Karpas-422 (cell line): Measurements from ENCODE around the gene PIWIL4. TPM values are rescaled to one million over a fixed set of nuclear protein-coding genes. Genes with fewer than 3 reads are reported as not detected.

Experiments used
- DNase-seq: peaks from one replicate; pipeline ENCODE4 v3.0.0-alpha.2; 2015
- H2AFZ ChIP-seq: fragments of 200-600 bp; sonication (generic); 2 replicates; pipeline ENCODE4 v1.6.1; 2014; ENCODE audit warnings: antibody characterized with exemption, low read length, mixed read lengths
- H3K27ac ChIP-seq: fragments of 200-600 bp; sonication (generic); 2 replicates; pipeline ENCODE4 v1.5.1; 2014; ENCODE audit warnings: mild to moderate bottlenecking, low read length, moderate library complexity
- H3K27me3 ChIP-seq: fragments of 200-600 bp; sonication (generic); 2 replicates; pipeline ENCODE4 v1.6.1; 2014; ENCODE audit warnings: low read length, mixed read lengths
- H3K36me3 ChIP-seq: fragments of 200-600 bp; sonication (generic); 2 replicates; pipeline ENCODE4 v1.6.1; 2014; ENCODE audit warnings: low read length, mixed read lengths; ENCODE audit not compliant: insufficient read depth
- H3K4me1 ChIP-seq: fragments of 200-600 bp; sonication (generic); 2 replicates; pipeline ENCODE4 v1.6.1; 2014; ENCODE audit warnings: mild to moderate bottlenecking, low read length, mixed read lengths
- H3K4me2 ChIP-seq: fragments of 200-600 bp; sonication (generic); 2 replicates; pipeline ENCODE4 v1.6.1; 2014; ENCODE audit warnings: low read length, low read depth, mild to moderate bottlenecking; ENCODE audit not compliant: poor library complexity, severe bottlenecking
- H3K4me3 ChIP-seq: fragments of 200-600 bp; sonication (generic); 2 replicates; pipeline ENCODE4 v1.5.1; 2014; ENCODE audit warnings: mild to moderate bottlenecking, antibody characterized with exemption, low read length, mixed read lengths
- H3K79me2 ChIP-seq: fragments of 200-600 bp; sonication (generic); 2 replicates; pipeline ENCODE4 v1.6.1; 2014; ENCODE audit warnings: mild to moderate bottlenecking, low read length, mixed read lengths
- H3K9ac ChIP-seq: fragments of 200-600 bp; sonication (generic); 2 replicates; pipeline ENCODE4 v1.6.0; 2014; ENCODE audit warnings: low read length
- H3K9me2 ChIP-seq: fragments of 200-600 bp; sonication (generic), shearing (Covaris generic); replicated peaks from 2 replicates; pipeline ENCODE4 v1.6.0; 2014; ENCODE audit warnings: mild to moderate bottlenecking, low read length, moderate library complexity; ENCODE audit not compliant: insufficient read depth
- H3K9me3 ChIP-seq: fragments of 300-700, 200-600 bp; sonication (generic); 2 replicates; pipeline ENCODE4 v1.6.1; 2014; ENCODE audit warnings: low read length, mixed read lengths
- H4K20me1 ChIP-seq: fragments of 200-600 bp; sonication (generic); 2 replicates; pipeline ENCODE4 v1.6.1; 2014; ENCODE audit warnings: mild to moderate bottlenecking, antibody characterized with exemption, low read length, low read depth; ENCODE audit not compliant: insufficient read depth
- total RNA-seq: library from RNA; depleted of rRNA; stranded (reverse); fragments of >200 nt; shearing (Covaris generic); gene quantifications from 2 replicates; pipeline ENCODE4 v1.2.3, GENCODE V29; 2014; ENCODE audit warnings: low replicate concordance

PIWIL4 gene
- total RNA-seq, 1 experiment from 2014 or later: 0.30 TPM

DNA sequence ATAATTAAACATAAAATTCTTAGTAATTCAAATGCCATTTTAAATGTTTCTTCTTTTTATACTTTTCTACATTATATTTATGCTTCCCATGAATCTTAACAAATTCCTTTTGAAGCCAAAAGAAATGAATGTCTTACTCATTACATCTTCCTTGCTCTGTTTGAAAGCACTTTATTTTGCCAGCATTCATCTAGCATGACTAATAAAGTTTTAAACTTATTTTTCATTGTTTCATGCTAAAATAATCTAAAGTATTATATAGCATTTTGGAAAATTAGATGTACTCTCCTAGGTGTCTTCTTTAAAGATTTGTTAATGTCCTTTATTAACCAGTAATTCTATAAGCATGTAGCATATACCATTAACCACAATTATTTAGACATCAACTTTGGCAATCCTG lies 9.7 kb upstream of the PIWIL4 start:
- no peak overlapping the region for H2AFZ ChIP-seq
- no peaks in the 10 kb centered on the region for H3K9me3 ChIP-seq
- H3K4me3 ChIP-seq: no peak overlapping the region
- no peak overlapping the region for H3K4me2 ChIP-seq
- H3K27me3 ChIP-seq: no peaks in the 10 kb centered on the region
- no peaks in the 10 kb centered on the region for H3K4me1 ChIP-seq
- no peaks in the 10 kb centered on the region for H3K79me2 ChIP-seq
- no peak overlapping the region for H3K27ac ChIP-seq
- no peaks in the 10 kb centered on the region for H4K20me1 ChIP-seq
- no peaks in the 10 kb centered on the region for H3K36me3 ChIP-seq
- H3K9ac ChIP-seq: no peak overlapping the region
- no peak for DNase-seq
- H3K9me2 ChIP-seq: no peaks in the 10 kb centered on the region

- Histone ChIP-seq H4K20me1 (no peaks in the 10 kb centered on the region), H3K9me2 (no peaks in the 10 kb centered on the region), H3K79me2 (no peaks in the 10 kb centered on the region), H3K9me3 (no peaks in the 10 kb centered on the region), H3K4me2 (no peak overlapping the region), H3K27me3 (no peaks in the 10 kb centered on the region), H3K9ac (no peak overlapping the region), H3K27ac (no peak overlapping the region), H3K36me3 (no peaks in the 10 kb centered on the region), H2AFZ (no peak overlapping the region), H3K4me3 (no peak overlapping the region), H3K4me1 (no peaks in the 10 kb centered on the region)
- no peak for DNase-seq
Measured at GRCh38 chr11:94557992-94558391, 9.2 kb upstream of the PIWIL4 start.

DNA sequence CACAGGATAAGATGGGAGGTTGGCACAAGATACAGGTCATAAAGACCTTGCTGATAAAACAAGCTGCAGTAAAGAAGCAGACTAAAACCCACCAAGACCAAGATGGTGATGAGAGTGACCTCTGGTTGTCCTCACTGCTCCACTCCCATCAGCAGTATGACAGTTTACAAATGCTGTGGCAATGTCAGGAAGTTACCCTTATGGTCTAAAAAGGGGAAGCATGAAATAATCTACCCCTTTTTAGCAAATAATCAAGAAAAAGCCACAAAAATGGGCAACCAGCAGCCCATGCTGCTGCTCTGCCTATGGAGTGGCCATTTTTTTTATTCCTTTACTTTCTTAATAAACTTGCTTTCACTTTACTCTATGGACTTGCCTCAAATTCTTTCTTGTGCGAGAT lies 8.7 kb upstream of the PIWIL4 start:
- Histone ChIP-seq H3K36me3 (no peaks in the 10 kb centered on the region), H3K4me1 (no peaks in the 10 kb centered on the region), H3K9ac (no peak overlapping the region), H3K4me3 (no peak overlapping the region), H4K20me1 (no peaks in the 10 kb centered on the region), H3K27ac (no peak overlapping the region), H3K27me3 (no peaks in the 10 kb centered on the region), H2AFZ (no peak overlapping the region), H3K9me3 (no peaks in the 10 kb centered on the region), H3K79me2 (no peaks in the 10 kb centered on the region), H3K4me2 (no peak overlapping the region), H3K9me2 (no peaks in the 10 kb centered on the region)
- DNase-seq: no peak

DNA sequence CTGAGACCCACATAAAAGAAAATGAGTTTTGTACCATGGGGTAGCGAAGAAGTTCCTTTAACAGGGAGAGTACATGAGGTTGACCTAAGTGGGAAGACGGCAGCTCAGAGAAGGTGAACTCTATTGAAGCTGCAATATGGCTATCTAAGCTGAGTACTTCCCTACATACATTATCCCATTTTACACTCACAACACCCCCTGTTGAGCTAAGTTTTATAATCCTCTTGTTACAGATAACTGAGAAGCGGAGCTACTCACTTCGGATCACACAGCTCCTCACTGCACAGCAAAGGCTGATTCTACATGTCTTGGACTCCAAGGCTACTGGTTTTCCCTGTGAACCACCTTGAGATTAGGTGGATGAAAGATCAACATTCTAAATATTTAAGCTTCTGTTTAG lies 8.2 kb upstream of the PIWIL4 start:
- Histone ChIP-seq H3K9me2 (no peaks in the 10 kb centered on the region), H3K4me2 (no peak overlapping the region), H3K4me1 (no peaks in the 10 kb centered on the region), H3K27ac (no peak overlapping the region), H3K9me3 (no peaks in the 10 kb centered on the region), H2AFZ (no peak overlapping the region), H3K4me3 (no peak overlapping the region), H3K27me3 (no peaks in the 10 kb centered on the region), H4K20me1 (no peaks in the 10 kb centered on the region), H3K79me2 (no peaks in the 10 kb centered on the region), H3K36me3 (no peaks in the 10 kb centered on the region), H3K9ac (no peak overlapping the region)
- DNase-seq: no peak

- H4K20me1 ChIP-seq: no peaks in the 10 kb centered on the region
- no peaks in the 10 kb centered on the region for H3K79me2 ChIP-seq
- no peak overlapping the region for H3K4me2 ChIP-seq
- no peak overlapping the region for H2AFZ ChIP-seq
- H3K9me2 ChIP-seq: no peaks in the 10 kb centered on the region
- H3K4me1 ChIP-seq: no peaks in the 10 kb centered on the region
- DNase-seq: no peak
- no peaks in the 10 kb centered on the region for H3K27me3 ChIP-seq
- no peak overlapping the region for H3K4me3 ChIP-seq
- H3K27ac ChIP-seq: no peak overlapping the region
- H3K9me3 ChIP-seq: no peaks in the 10 kb centered on the region
- no peak overlapping the region for H3K9ac ChIP-seq
- no peaks in the 10 kb centered on the region for H3K36me3 ChIP-seq
Measured at GRCh38 chr11:94559361-94559760, 7.8 kb upstream of the PIWIL4 start.

DNA sequence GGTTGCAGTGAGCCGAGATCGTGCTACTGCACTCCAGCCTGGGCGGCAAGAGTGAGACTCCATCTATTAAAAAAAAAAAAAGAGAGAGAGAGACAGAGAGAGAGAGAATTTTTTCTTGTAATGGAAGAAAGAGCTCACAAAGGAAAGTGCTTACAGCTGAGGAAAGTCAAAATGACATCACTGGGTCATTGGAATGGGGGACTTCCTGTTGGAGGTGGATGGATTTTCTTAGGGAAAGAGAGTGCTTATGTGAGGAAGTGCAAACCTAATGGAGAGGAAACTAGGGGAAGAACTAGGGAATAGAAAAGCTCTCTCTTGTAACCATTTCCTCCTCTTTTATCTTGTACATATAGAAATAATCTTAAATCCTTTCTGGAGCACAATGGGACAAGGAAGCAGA lies 6.3 kb upstream of the PIWIL4 start:
- no peaks in the 10 kb centered on the region for H4K20me1 ChIP-seq
- H3K27ac ChIP-seq: no peak overlapping the region
- no peak overlapping the region for H3K4me2 ChIP-seq
- H3K79me2 ChIP-seq: no peaks in the 10 kb centered on the region
- no peaks in the 10 kb centered on the region for H3K36me3 ChIP-seq
- no peak overlapping the region for H3K4me3 ChIP-seq
- no peaks in the 10 kb centered on the region for H3K9me2 ChIP-seq
- DNase-seq: no peak
- no peak overlapping the region for H3K9ac ChIP-seq
- no peak overlapping the region for H2AFZ ChIP-seq
- no peaks in the 10 kb centered on the region for H3K27me3 ChIP-seq
- no peaks in the 10 kb centered on the region for H3K9me3 ChIP-seq
- no peaks in the 10 kb centered on the region for H3K4me1 ChIP-seq

GRCh38 chr11:94563176-94563847 lies 3.9 kb upstream of the PIWIL4 start:
- Histone ChIP-seq H3K4me3 (no peak overlapping the region), H3K9ac (no peak overlapping the region), H3K4me2 (no peak overlapping the region), H3K4me1 (no peaks in the 10 kb centered on the region), H3K36me3 (no peaks in the 10 kb centered on the region), H4K20me1 (no peaks in the 10 kb centered on the region), H3K9me2 (no peaks in the 10 kb centered on the region), H3K27ac (no peak overlapping the region), H3K27me3 (no peaks in the 10 kb centered on the region), H2AFZ (no peak overlapping the region), H3K9me3 (no peaks in the 10 kb centered on the region), H3K79me2 (no peaks in the 10 kb centered on the region)
- DNase-seq: no peak

DNA sequence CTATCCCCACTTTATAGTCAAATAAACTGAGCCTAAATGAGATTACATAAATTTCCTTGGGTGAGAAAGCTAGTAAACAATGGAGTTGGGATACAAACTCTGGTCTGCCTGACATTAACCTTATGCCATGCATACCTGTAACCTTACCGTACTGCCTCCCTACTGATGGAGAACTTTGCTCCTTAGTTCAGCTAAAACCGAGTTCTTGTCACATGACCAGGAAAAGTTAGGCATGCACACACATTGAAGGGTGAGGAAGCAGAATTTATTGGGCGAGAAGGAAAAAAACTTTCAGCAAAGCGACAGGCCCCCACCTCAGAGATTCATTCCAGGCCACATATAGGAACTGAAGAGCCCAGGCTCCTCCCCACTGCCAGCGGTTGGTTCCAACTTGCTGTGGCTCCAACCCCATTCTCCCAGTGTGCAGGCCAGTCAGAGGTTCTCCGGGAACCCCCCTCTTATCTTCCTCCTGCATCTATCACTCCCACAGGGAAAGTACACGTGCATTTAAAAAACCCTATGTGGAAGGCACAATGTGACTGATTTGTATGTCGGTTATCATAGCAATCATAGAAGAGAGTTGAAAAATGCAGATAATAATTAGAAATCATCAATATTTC lies 3.2 kb upstream of the PIWIL4 start:
- Histone ChIP-seq H3K4me1 (no peaks in the 10 kb centered on the region), H3K79me2 (no peaks in the 10 kb centered on the region), H3K9me2 (no peaks in the 10 kb centered on the region), H4K20me1 (no peaks in the 10 kb centered on the region), H3K27ac (no peak overlapping the region), H3K36me3 (no peaks in the 10 kb centered on the region), H3K9ac (no peak overlapping the region), H2AFZ (no peak overlapping the region), H3K9me3 (no peaks in the 10 kb centered on the region), H3K4me2 (no peak overlapping the region), H3K4me3 (no peak overlapping the region), H3K27me3 (no peaks in the 10 kb centered on the region)
- DNase-seq: no peak
